SK-N-SH treated with all-trans-retinoic acid at 6 μM for 48 hours (cell line): ENCODE data around the gene CTTNBP2NL.
"Not testable (repeated sequence)": the region's sequence is repeated elsewhere in the genome, so short reads cannot be mapped to it uniquely, and the experiment has no call there.

ENCODE experiments used
- ARNTL ChIP-seq: fragments of 450-650 bp; formaldehyde crosslinking; IDR thresholded peaks from 2 replicates; pipeline ENCODE4 v1.5.0; 2020; ENCODE audit warnings: low read depth, mild to moderate bottlenecking, moderate library complexity, borderline replicate concordance
- GLIS3 ChIP-seq: fragments of 250-450 bp; sonication (Bioruptor Pico); IDR thresholded peaks from 2 replicates; pipeline ENCODE4 v1.5.0; 2020; ENCODE audit warnings: mild to moderate bottlenecking, moderate library complexity
- ISL1 ChIP-seq: fragments of 250-450 bp; sonication (Bioruptor Pico); IDR thresholded peaks from 2 replicates; pipeline ENCODE4 v2.1.2; 2022; ENCODE audit warnings: mild to moderate bottlenecking, moderate library complexity
- PPARA ChIP-seq: fragments of 250-450 bp; sonication (Bioruptor Pico); IDR thresholded peaks from 2 replicates; pipeline ENCODE4 v1.5.0; 2020; ENCODE audit warnings: mild to moderate bottlenecking, borderline replicate concordance
- RARB ChIP-seq: fragments of 250-450 bp; sonication (Bioruptor Pico); IDR thresholded peaks from 2 replicates; pipeline ENCODE4 v1.8.0; 2021; ENCODE audit warnings: mild to moderate bottlenecking, moderate library complexity
- TCF4 ChIP-seq: fragments of 250-450 bp; sonication (Bioruptor Pico); IDR thresholded peaks from 2 replicates; pipeline ENCODE4 v1.8.0; 2021; ENCODE audit warnings: mild to moderate bottlenecking, moderate library complexity, borderline replicate concordance
- ZNF70 ChIP-seq: fragments of 450-650 bp; formaldehyde crosslinking; IDR thresholded peaks from 2 replicates; pipeline ENCODE4 v1.5.0; 2020; ENCODE audit warnings: mild to moderate bottlenecking, moderate library complexity
- ZNF8 ChIP-seq: fragments of 450-650 bp; formaldehyde crosslinking; IDR thresholded peaks from 2 replicates; pipeline ENCODE4 v1.5.0; 2020; ENCODE audit warnings: mild to moderate bottlenecking, moderate library complexity
- TF ChIP-seq, protein P1 (sequence below): fragments of 250-450 bp; sonication (Bioruptor Pico); IDR thresholded peaks from 2 replicates; pipeline ENCODE4 v1.8.0; 2020; ENCODE audit warnings: mild to moderate bottlenecking, moderate library complexity, borderline replicate concordance
- TF ChIP-seq, protein P2 (sequence below): fragments of 250-450 bp; sonication (Bioruptor Pico); IDR thresholded peaks from 2 replicates; pipeline ENCODE4 v1.5.1; 2020; ENCODE audit warnings: low read depth, mild to moderate bottlenecking, moderate library complexity

DNA sequence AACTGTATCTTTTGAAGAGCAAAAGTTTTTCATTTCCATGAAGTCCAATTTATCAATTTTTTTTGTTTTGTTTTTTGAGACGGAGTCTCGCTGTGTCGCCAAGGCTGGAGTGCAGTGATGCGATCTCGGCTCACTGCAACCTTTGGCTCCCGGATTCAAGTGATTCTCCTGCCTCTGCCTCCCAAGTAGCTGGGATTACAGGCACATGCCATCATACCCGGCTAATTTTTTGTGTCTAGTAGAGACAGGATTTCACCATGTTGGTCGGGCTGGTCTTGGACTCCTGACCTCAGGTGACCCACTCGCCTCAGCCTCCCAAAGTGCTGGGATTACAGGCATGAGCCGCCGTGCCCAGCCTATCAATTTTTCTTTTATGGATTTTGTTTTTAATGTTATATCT lies 27.7 kb downstream of the CTTNBP2NL start:
- not testable (repeated sequence) for TF ChIP-seq ZNF8; ISL1 (CRISPR knock-in tag); TCF4 (CRISPR knock-in tag); ZNF70 (CRISPR knock-in tag); GLIS3 (CRISPR knock-in tag); RARB (CRISPR knock-in tag); PPARA (CRISPR knock-in tag); ARNTL (CRISPR knock-in tag)
- TF ChIP-seq, protein P1, sequence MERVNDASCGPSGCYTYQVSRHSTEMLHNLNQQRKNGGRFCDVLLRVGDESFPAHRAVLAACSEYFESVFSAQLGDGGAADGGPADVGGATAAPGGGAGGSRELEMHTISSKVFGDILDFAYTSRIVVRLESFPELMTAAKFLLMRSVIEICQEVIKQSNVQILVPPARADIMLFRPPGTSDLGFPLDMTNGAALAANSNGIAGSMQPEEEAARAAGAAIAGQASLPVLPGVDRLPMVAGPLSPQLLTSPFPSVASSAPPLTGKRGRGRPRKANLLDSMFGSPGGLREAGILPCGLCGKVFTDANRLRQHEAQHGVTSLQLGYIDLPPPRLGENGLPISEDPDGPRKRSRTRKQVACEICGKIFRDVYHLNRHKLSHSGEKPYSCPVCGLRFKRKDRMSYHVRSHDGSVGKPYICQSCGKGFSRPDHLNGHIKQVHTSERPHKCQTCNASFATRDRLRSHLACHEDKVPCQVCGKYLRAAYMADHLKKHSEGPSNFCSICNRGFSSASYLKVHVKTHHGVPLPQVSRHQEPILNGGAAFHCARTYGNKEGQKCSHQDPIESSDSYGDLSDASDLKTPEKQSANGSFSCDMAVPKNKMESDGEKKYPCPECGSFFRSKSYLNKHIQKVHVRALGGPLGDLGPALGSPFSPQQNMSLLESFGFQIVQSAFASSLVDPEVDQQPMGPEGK, result not testable (repeated sequence)
- TF ChIP-seq, protein P2, sequence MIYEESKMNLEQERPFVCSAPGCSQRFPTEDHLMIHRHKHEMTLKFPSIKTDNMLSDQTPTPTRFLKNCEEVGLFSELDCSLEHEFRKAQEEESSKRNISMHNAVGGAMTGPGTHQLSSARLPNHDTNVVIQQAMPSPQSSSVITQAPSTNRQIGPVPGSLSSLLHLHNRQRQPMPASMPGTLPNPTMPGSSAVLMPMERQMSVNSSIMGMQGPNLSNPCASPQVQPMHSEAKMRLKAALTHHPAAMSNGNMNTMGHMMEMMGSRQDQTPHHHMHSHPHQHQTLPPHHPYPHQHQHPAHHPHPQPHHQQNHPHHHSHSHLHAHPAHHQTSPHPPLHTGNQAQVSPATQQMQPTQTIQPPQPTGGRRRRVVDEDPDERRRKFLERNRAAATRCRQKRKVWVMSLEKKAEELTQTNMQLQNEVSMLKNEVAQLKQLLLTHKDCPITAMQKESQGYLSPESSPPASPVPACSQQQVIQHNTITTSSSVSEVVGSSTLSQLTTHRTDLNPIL (CRISPR knock-in tag), result not testable (repeated sequence)
